Posterior cingulate gyrus (tissue), 11 donors: ENCODE data around the gene FMNL2.

Experiments used
- DNase-seq, 10 donors: peaks; one replicate each; pipeline versions ENCODE4 v3.0.0 to v3.0.0-alpha.2; 2020 to 2021; ENCODE audit warnings: mixed read lengths in 3 of 10
- intact Hi-C: fragments of 100-400 bp; cut with DNase I; formaldehyde crosslinking; loops from one replicate; pipeline ENCODE4 v1.15.1; 2023

The FMNL2 gene

DNA sequence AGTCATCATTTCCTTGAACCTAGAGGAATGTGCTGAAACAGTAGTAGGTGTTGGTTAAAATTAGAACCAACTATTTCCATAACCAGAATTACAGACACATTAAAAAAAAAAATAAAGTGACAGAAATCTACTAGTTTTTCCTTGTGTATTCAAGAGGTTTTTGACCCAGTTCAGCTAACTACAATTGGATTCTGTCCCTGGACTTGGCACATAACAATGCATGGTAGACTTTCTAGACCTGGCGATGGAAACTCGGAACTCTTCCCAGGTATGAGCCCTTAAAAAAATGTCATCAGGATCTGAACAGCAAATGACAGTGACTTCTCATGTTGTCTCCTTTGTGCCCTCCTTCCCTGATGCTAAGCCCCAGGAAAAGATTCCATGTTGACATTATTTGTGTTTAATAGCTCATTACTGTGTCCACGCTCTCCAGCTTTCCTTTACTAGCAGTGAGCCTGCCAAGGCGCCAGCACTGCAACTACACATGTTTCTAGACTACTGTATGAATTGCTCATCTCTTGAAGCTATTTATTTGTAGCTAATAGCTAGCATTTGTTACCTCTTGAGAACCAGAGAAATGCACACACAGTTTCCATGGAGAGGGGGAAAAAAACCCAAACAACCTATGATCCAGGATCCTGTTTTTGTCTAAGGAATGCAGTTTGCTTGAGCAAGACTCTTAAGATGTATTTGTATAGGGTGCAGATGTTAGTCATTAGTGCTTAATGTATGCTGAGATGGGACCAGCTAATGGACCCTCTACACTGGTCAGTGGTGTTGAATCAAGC lies 148.5 kb downstream of the FMNL2 start:
- peak in 1 of 10 donors; percentile 68 for DNase-seq
- intact Hi-C loops: no loop called here

DNA sequence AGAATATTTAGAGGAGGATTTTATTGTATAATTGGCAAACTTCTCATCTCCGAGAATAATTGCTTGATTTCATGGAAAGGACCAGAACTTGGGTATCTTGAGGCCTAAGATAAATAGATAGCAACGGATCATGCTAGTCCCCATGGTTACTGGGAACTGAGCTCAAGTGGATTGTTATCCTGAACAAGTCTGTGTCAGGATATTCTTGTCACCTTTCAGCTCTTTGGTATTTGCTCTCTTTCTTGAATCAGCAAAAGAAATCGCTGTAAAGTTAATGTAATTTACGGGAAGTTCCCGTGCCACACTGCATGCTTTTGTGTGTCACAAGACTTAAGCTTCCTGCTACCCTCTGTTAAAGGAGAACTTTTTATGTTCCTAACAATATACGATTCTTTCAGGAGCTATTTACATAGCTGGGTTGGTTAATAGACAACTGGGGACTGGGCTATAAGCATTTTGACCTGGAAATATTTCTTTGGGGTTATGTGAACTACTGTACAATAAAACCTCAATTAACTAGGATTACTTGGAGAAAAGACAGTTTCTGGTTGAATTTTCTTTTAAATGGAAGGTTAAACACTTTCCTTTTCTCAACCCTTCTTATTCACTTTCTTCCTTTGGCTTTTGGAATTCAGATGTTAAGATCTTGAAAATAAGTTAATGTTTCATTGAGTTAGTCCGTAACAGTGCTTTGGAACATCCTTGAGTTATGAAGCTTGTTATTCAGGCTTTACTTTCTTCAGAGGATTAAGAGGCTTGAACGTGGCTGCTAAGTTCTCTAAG lies 151.2 kb downstream of the FMNL2 start:
- DNase-seq: no peak
- intact Hi-C loops: no loop called here

DNA sequence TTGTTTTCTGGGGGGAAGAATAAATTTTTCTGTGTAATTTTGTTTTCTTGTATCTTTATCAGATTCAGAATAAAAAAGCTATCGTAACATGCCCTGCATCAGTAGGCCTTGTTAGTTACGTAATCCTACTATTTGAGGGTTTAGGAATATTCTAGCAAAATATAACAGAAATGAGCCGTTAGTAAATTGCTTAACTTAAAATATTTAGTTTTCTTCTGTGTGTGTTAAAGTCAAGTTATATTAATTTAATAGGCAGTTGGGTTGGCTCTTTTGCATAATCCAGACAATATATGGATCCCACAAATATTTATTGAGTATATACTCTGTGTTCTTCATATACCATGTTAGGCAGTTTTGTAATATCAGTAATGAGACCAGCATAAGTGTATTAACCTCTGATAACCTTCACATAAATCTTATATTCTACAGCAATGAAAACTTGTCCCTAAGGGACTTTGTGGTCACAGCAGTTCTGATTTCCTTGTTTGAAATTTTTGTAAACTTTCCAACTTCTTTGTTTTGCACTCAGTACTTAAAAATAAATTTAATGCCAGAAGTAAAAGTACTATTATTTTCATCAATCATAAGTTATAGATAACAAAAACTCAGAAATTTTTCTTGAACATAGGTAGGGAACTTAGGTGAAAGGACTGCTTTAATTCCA lies 151.9 kb downstream of the FMNL2 start:
- intact Hi-C loops: no loop called here

GRCh38 chr2:152488075-152488474 lies 153.1 kb downstream of the FMNL2 start:
- DNase-seq: no peak
- intact Hi-C loops: no loop called here

More for the DNA sequence above, 151.9 kb downstream of the FMNL2 start:
- no peak for DNase-seq

GRCh38 chr2:152489364-152489763 lies 154.4 kb downstream of the FMNL2 start:
- intact Hi-C loops: no loop called here
- DNase-seq: no peak

DNA sequence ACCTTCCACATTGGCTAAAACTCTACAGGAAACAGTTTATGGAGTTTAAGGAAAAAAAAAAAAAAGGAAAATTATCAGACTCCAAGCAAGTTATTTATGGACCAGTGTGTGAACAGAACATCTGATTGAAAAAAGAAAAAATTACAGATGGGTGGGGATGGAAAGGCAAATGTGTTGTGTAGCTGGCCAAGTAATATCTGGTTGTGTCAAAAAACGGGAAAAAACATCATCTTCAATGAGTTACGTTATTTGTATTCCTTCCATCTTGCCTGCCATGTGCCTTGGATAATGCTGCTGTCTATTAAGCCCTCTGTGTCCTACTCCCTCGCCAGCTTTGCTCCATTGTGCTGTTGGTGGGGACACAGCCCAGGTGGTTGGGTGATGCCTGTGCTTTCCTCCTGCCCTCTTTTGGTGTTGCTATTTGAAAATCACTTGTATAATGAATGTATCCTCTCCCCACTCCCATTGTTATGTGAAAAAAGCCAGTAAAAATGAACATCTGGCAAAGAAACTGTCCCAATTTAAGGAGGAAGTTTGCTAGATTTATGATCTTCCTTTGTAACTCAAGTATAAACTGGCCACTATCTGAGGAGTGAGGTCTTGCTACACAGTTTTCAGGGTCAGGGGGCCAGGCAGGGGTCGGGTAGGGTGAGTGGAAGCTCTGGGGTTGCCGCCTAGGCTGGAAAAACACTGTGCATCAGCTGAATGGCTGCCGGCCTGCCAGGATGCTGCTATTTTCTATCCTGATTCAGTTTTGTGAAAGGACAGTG lies 155.9 kb downstream of the FMNL2 start:
- intact Hi-C loops: no loop called here
- peak in 9 of 10 donors; percentile 55 to 94 (median 63) for DNase-seq

GRCh38 chr2:152492131-152492530 lies 157.2 kb downstream of the FMNL2 start:
- DNase-seq: no peak
- intact Hi-C loops: no loop called here

DNA sequence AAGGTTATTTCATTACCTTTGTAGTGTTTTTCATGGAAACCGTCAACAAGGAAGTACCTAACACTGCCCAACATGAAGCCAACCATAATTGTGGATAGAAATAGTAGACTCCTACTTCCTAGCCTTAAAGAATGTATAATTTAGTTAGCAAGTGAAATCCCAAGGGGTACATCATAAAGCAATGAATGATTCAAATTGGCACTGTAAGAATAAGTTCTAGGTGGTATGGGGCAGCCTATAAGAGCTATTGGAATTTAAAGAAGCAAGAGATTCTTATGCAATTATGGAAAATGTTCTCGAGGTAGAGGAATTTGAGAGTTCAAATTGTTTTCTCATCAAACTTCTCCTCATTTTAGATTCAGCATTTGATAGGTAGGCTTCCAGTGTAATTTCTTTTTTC lies 157.9 kb downstream of the FMNL2 start:
- intact Hi-C loops: no loop called here

GRCh38 chr2:152493417-152493816 lies 158.4 kb downstream of the FMNL2 start:
- DNase-seq: no peak
- intact Hi-C loops: no loop called here

More for the DNA sequence above, 157.9 kb downstream of the FMNL2 start:
- no peak for DNase-seq

- no peak for DNase-seq
- intact Hi-C loops: no loop called here
These were observed 159.1 kb downstream of the FMNL2 start for GRCh38 chr2:152493945-152494528.

DNA sequence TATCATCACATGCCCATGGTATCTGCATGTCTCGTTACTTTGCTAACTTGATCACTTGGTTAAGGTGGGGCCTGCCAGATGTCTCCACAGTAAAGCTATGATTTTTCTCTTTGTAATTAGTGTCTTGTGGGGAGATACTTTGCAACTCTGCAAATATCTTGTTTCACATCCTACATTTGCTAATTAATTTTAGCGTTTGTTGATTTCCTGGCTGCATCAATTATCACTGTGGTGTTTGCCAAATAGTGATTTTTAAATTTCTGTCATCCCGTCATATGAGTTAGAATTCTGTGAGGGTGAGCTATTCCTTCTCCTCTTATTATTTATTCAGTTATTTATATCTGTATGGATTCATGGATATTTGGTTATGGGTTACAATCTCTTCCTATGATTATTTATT lies 161.4 kb downstream of the FMNL2 start:
- DNase-seq: no peak
- intact Hi-C loops: no loop called here

- intact Hi-C loops: no loop called here
- no peak for DNase-seq
These were observed 162.6 kb downstream of the FMNL2 start for GRCh38 chr2:152497481-152498052.

DNA sequence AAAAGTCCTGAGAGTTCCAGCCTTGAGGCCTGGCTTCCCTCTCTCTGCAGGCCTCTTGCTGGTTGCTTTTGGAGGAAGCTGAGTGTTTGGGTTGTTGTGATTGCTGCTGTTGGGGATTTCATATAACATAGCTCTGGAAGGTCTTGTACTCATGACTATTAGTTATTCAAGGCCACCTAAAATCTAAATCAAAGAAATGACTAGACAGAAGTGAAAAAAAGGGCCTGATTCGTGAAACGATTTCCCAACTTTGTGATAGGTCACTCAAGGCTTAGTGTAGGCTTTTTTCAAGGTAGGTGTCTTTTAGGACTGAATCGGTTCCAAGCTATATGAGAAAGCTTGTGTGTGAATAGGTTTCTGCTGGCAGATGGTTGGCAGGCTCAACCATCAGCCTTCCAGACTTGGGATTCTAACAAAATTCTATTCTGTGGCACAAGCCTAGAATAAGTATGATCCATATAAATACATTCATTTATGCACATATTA lies 164.4 kb downstream of the FMNL2 start:
- intact Hi-C loops: no loop called here
- peak in 1 of 10 donors; percentile 86 for DNase-seq

DNA sequence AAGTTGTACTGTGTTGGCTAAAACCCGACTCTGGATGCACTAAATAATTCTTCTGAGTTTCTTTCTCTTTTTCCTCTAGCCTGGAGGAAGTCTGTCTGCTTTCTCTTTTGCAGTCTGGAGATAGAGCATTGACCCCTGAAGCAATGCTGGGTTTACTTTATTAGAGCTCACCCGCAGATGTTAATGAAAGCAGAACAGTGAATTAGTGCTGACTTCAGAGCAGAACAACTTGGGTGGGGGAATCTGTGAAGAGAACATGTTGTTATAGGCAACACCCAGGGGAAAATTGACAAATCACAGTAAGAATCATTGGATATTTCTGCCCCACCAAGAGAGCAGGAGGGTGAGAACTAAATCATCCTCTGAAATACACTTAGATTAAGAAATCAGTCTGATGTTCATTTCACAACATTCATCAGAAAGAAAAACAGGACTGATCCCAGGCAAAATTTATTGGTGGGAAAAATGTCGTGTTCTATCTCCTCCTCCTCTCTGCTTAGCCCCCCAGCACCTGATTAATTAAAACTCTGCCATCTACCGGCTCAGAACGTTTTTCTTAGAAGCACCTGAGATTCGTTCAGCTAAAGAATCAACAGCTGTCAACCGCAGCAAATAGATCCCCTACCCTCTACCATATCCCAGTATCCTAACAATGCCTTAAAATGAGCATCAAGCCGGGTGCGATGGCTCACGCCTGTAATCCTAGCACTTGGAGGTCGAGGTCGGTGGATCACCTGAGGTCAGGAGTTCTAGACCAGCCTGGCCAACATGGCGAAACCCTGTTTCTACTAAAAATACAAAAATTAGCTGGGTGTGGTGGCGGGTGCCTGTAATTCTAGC lies 165.1 kb downstream of the FMNL2 start:
- intact Hi-C loops: no loop called here
- no peak for DNase-seq

- DNase-seq: peak in 4 of 10 donors; percentile 32 to 88 (median 74)
- intact Hi-C loops: no loop called here
These were observed 165.8 kb downstream of the FMNL2 start for GRCh38 chr2:152500772-152501171.

DNA sequence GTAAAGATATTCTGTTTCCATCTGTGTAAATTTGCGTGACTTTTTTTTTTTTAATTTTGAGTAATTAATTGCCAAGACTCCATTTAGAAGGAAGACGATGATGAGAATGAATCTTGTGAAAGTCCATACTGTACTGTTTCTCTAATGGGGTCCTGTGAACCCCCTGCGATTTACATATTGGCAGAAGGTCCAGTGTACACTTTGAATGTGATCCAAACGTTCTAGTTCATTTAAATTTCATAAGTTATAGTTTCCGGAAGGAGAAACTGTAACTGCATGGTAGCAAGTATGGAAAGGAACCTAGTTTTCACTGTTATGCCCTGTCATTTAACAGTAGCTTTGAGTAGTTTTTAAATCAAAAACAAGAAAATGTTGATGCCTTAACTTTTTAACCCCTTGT lies 166.7 kb downstream of the FMNL2 start:
- DNase-seq: no peak
- intact Hi-C loops: no loop called here

DNA sequence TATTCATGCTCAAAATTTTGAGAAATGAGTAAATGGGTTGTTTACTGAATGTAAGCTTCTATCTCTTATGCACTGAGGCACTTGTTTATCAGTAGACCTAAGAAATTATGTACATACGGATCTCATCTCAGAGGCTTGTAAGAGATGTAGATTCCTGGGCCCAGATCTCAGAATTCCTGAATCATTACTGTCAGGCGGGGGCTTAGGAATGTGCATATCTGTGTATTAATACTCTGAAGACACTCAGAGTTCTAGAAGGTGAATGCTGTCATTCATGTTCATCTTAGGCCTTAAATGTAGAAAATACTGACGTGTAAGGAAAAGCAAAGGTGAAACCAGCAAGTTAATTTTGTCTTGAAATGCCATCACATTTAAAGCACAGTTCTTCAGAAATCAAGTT lies 169.6 kb downstream of the FMNL2 start:
- intact Hi-C loops: no loop called here
- DNase-seq: no peak

DNA sequence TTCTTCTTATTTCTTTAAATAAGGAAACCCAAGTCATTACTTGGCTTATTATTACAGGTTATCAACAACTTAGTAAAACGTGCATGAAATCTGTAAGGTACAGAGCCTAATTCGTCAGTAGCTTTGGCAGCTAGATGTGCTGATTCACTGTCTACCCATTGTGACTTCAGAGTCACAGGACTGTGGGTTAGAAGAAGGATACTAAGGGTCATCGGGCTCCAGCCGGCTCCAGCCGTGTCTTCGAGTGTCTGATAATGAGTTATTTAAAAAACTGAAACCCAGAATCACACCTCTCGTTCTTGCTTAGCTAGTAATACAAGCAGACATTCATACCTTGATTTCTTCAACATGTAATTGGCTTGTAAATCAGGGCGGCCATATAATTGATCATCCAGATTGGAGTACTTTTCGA lies 170.5 kb downstream of the FMNL2 start:
- peak in 3 of 10 donors; percentile 55 to 85 (median 62) for DNase-seq
- intact Hi-C loops: no loop called here

GRCh38 chr2:152506843-152507242 lies 171.9 kb downstream of the FMNL2 start:
- no peak for DNase-seq
- intact Hi-C loops: no loop called here
